HG03135 (cell line): Measurements from ENCODE around the gene GANC.

Source experiments
- ATAC-seq: cut with Tn5 transposase; IDR thresholded peaks from one replicate; pipeline ENCODE4 v1.9.1; 2021; ENCODE audit warnings: mild to moderate bottlenecking, moderate library complexity; ENCODE audit not compliant: unreplicated experiment

GANC gene

GRCh38 chr15:42373936-42374335 is 100.9 kb downstream of the GANC start:
- no peak for ATAC-seq

GRCh38 chr15:42374810-42375209 is 101.8 kb downstream of the GANC start:
- ATAC-seq, result no peak

GRCh38 chr15:42375252-42375651 is 102.3 kb downstream of the GANC start:
- no peak for ATAC-seq

GRCh38 chr15:42375941-42376340 is 102.9 kb downstream of the GANC start:
- ATAC-seq, result no peak

GRCh38 chr15:42378011-42378410 is 105.0 kb downstream of the GANC start:
- ATAC-seq, result no peak

GRCh38 chr15:42384597-42384996 is 111.6 kb downstream of the GANC start:
- ATAC-seq, result no peak

- ATAC-seq, result no peak
These were observed 112.4 kb downstream of the GANC start for GRCh38 chr15:42385206-42385979.

GRCh38 chr15:42385980-42386700 is 113.1 kb downstream of the GANC start:
- ATAC-seq, result no peak

- no peak for ATAC-seq
These were observed 114.6 kb downstream of the GANC start for GRCh38 chr15:42387603-42388002.

GRCh38 chr15:42392309-42393024 is 119.5 kb downstream of the GANC start:
- no peak for ATAC-seq

- no peak for ATAC-seq
These were observed 121.1 kb downstream of the GANC start for GRCh38 chr15:42394106-42394505.

GRCh38 chr15:42395838-42396237 is 122.8 kb downstream of the GANC start:
- no peak for ATAC-seq

- ATAC-seq, result no peak
These were observed 128.8 kb downstream of the GANC start for GRCh38 chr15:42401544-42402454.

GRCh38 chr15:42402455-42403205 is 129.6 kb downstream of the GANC start:
- ATAC-seq, result no peak

- ATAC-seq, result no peak
These were observed 130.4 kb downstream of the GANC start for GRCh38 chr15:42403389-42403788.

GRCh38 chr15:42404461-42405235 is 131.6 kb downstream of the GANC start:
- ATAC-seq, result no peak

- no peak for ATAC-seq
These were observed 133.0 kb downstream of the GANC start for GRCh38 chr15:42405863-42406482.
